Liver (tissue), 9 donors: ENCODE measurements around the gene SRGAP1. TPM values are rescaled to one million over a fixed set of nuclear protein-coding genes. Genes with fewer than 3 reads are reported as not detected.

Experiments used
- DNase-seq: peaks from one replicate; pipeline ENCODE4 v3.0.0-alpha.2; 2017; ENCODE audit warnings: low spot score
- H3K27ac ChIP-seq, 2 donors: one replicate each; pipeline ENCODE4 v1.7.0; 2013; ENCODE audit warnings: inconsistent platforms in 2 of 2, low read length in 2 of 2, control low read depth in 1 of 2, low read depth in 1 of 2, mild to moderate bottlenecking in 1 of 2
- H3K27me3 ChIP-seq, 4 donors: one replicate each; pipeline versions ENCODE4 v1.6.1 to v1.7.0; 2013; ENCODE audit warnings: low read length in 3 of 4, inconsistent platforms in 1 of 4, mild to moderate bottlenecking in 1 of 4, moderate library complexity in 1 of 4; ENCODE audit not compliant: control insufficient read depth in 4 of 4, insufficient read depth in 4 of 4
- H3K36me3 ChIP-seq, 4 donors: one replicate each; pipeline versions ENCODE4 v1.6.1 to v1.7.0; 2013; ENCODE audit warnings: low read length in 3 of 4, mild to moderate bottlenecking in 3 of 4, low read depth in 1 of 4, moderate library complexity in 1 of 4; ENCODE audit not compliant: control insufficient read depth in 4 of 4, insufficient read depth in 3 of 4
- H3K4me1 ChIP-seq, 4 donors: one replicate each; pipeline versions ENCODE4 v1.6.1 to v1.7.0; 2013; ENCODE audit warnings: low read length in 3 of 4, mild to moderate bottlenecking in 3 of 4, moderate library complexity in 1 of 4; ENCODE audit not compliant: control insufficient read depth in 4 of 4, insufficient read depth in 4 of 4
- H3K4me3 ChIP-seq, 3 donors: one replicate each; pipeline versions ENCODE4 v1.6.1 to v1.7.0; 2013; ENCODE audit warnings: low read length in 3 of 3, control low read depth in 1 of 3, low read depth in 1 of 3, mild to moderate bottlenecking in 1 of 3
- H3K9ac ChIP-seq, 2 donors: one replicate each; pipeline ENCODE4 v1.7.0; 2013; ENCODE audit warnings: low read length in 2 of 2, mild to moderate bottlenecking in 2 of 2, moderate library complexity in 2 of 2, control low read depth in 1 of 2, low read depth in 1 of 2
- H3K9me3 ChIP-seq, 4 donors: one replicate each; pipeline versions ENCODE4 v1.6.1 to v1.7.0; 2013; ENCODE audit warnings: low read length in 3 of 4; ENCODE audit not compliant: control insufficient read depth in 4 of 4
- ATF3 ChIP-seq: IDR thresholded peaks from 2 replicates; pipeline ENCODE4 v1.6.1; 2016; ENCODE audit warnings: antibody characterized with exemption
- EGR1 ChIP-seq, 2 donors: IDR thresholded peaks; 2 replicates each; pipeline ENCODE4 v1.6.1; 2016 to 2018; ENCODE audit warnings: antibody characterized with exemption in 2 of 2, low read depth in 2 of 2
- FOXA1 ChIP-seq: IDR thresholded peaks from 2 replicates; pipeline ENCODE4 v1.6.1; 2016; ENCODE audit warnings: antibody characterized with exemption
- FOXA2 ChIP-seq: IDR thresholded peaks from 2 replicates; pipeline ENCODE4 v1.6.1; 2016; ENCODE audit warnings: antibody characterized with exemption
- GABPA ChIP-seq, 2 donors: IDR thresholded peaks in 1 of 2; conservative IDR thresholded peaks in 1 of 2; 2 replicates each; pipeline ENCODE4 v1.6.1; 2016; ENCODE audit warnings: antibody characterized with exemption in 2 of 2, mild to moderate bottlenecking in 1 of 2, moderate library complexity in 1 of 2
- HNF4A ChIP-seq, 2 donors: conservative IDR thresholded peaks; 2 replicates each; pipeline ENCODE4 v1.6.1; 2016; ENCODE audit warnings: antibody characterized with exemption in 2 of 2, mild to moderate bottlenecking in 2 of 2
- HNF4G ChIP-seq: IDR thresholded peaks from 2 replicates; pipeline ENCODE4 v1.6.1; 2016; ENCODE audit warnings: antibody characterized with exemption
- JUND ChIP-seq, 2 donors: IDR thresholded peaks; 2 replicates each; pipeline ENCODE4 v1.6.1; 2016; ENCODE audit warnings: antibody characterized with exemption in 2 of 2
- RAD21 ChIP-seq, 2 donors: IDR thresholded peaks; 2 replicates each; pipeline ENCODE4 v1.6.1; 2016; ENCODE audit warnings: antibody characterized with exemption in 2 of 2, mild to moderate bottlenecking in 2 of 2
- SP1 ChIP-seq: IDR thresholded peaks from 2 replicates; pipeline ENCODE4 v1.6.1; 2018; ENCODE audit warnings: antibody characterized with exemption, mild to moderate bottlenecking
- YY1 ChIP-seq: IDR thresholded peaks from 2 replicates; pipeline ENCODE4 v1.6.1; 2016; ENCODE audit warnings: antibody characterized with exemption, mild to moderate bottlenecking
- WGBS: extraction: QIAGEN DNeasy Blood & Tissue Kit; methylation state at CpG from one replicate; pipeline ENCODE4 v1.1.7; 2013; 5-methylcytosine and 5-hydroxymethylcytosine counted together
- polyA plus RNA-seq, 2 donors: library from polyadenylated mRNA; stranded (reverse) in 1 of 2; unstranded in 1 of 2; fragments of 200-250 nt in 1 of 2; fragments of >200 nt in 1 of 2; fragmentation: Nextera tagmentation in 1 of 2; extraction: Ambion mirVana in 1 of 2; gene quantifications; one replicate each; pipeline versions ENCODE4 v1.2.1 to v1.2.3, GENCODE V29; 2013 to 2015
- total RNA-seq, 2 donors: library from RNA; depleted of rRNA; stranded (reverse); fragments of >200 nt; gene quantifications; one replicate each; pipeline ENCODE4 v1.2.3, GENCODE V29; 2014
- TF ChIP-seq, protein P1 (sequence below): IDR thresholded peaks from 2 replicates; pipeline ENCODE4 v1.6.1; 2016; ENCODE audit warnings: antibody characterized with exemption
- TF ChIP-seq, protein P2 (sequence below): IDR thresholded peaks from 2 replicates; pipeline ENCODE4 v1.6.1; 2016; ENCODE audit warnings: antibody characterized with exemption
- TF ChIP-seq, protein P3 (sequence below): fragments of 150-350 bp; IDR thresholded peaks from 2 replicates; pipeline ENCODE4 v1.5.1; 2017; ENCODE audit warnings: improper control_type of control experiment, low read depth, low read length; ENCODE audit not compliant: missing input control
- donor health status: healthy.
- donor health status: healthy.
- donor health status: healthy.
- donor health status: healthy.
- donor health status: healthy.

The SRGAP1 gene
- total and polyA plus RNA-seq, 4 donors: 0.28 to 1.3 (median 0.85) TPM

DNA sequence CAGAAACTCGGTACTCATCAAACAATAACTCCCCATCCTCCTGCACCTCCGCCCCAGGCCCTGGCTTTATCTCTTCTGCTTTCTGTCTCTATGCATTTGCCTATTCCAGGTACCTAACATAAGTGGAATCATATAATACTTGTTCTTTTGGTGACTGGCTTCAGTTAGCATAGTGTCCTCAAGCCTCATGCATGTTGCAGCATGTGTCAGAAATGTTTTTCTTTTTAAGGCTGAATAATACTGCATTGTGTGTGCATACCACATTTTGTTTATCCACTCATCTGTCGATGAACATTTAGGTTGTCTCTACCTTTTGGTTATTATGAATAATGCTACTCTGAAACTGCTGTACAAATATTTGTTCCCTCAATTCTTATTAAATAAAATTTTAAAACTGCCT is 260.5 kb downstream of the SRGAP1 start:
- Histone ChIP-seq H3K9ac (no peak overlapping the region), H3K27me3 (no peaks in the 10 kb centered on the region), H3K9me3 (no peaks in the 10 kb centered on the region), H3K4me3 (no peak overlapping the region), H3K36me3 (no peaks in the 10 kb centered on the region), H3K27ac (no peak overlapping the region), H3K4me1 (no peaks in the 10 kb centered on the region)
- DNase-seq: no peak
- WGBS: 93% methylated on average over 3 of the region's 3 CpGs
- TF ChIP-seq JUND (IDR thresholded peaks at IDR 0.05): no peak
- no peak for TF ChIP-seq EGR1 (IDR thresholded peaks at IDR 0.05; ENCODE audit: low read depth in 2 of 2)
- TF ChIP-seq, protein P1, sequence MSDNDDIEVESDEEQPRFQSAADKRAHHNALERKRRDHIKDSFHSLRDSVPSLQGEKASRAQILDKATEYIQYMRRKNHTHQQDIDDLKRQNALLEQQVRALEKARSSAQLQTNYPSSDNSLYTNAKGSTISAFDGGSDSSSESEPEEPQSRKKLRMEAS: no peak
- TF ChIP-seq YY1: no peak
- no peak for TF ChIP-seq FOXA2
- no peak for TF ChIP-seq SP1
- TF ChIP-seq RAD21 (IDR thresholded peaks at IDR 0.05): no peak
- TF ChIP-seq HNF4A (conservative IDR thresholded peaks at IDR 0.05): no peak
- no peak for TF ChIP-seq GABPA (IDR thresholded peaks at IDR 0.05 in 1 of 2, conservative IDR thresholded peaks at IDR 0.05 in 1 of 2)
- no peak for TF ChIP-seq ATF3
- no peak for TF ChIP-seq HNF4G
- TF ChIP-seq, protein P2, sequence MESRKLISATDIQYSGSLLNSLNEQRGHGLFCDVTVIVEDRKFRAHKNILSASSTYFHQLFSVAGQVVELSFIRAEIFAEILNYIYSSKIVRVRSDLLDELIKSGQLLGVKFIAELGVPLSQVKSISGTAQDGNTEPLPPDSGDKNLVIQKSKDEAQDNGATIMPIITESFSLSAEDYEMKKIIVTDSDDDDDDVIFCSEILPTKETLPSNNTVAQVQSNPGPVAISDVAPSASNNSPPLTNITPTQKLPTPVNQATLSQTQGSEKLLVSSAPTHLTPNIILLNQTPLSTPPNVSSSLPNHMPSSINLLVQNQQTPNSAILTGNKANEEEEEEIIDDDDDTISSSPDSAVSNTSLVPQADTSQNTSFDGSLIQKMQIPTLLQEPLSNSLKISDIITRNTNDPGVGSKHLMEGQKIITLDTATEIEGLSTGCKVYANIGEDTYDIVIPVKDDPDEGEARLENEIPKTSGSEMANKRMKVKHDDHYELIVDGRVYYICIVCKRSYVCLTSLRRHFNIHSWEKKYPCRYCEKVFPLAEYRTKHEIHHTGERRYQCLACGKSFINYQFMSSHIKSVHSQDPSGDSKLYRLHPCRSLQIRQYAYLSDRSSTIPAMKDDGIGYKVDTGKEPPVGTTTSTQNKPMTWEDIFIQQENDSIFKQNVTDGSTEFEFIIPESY: no peak
- TF ChIP-seq FOXA1: no peak

DNA sequence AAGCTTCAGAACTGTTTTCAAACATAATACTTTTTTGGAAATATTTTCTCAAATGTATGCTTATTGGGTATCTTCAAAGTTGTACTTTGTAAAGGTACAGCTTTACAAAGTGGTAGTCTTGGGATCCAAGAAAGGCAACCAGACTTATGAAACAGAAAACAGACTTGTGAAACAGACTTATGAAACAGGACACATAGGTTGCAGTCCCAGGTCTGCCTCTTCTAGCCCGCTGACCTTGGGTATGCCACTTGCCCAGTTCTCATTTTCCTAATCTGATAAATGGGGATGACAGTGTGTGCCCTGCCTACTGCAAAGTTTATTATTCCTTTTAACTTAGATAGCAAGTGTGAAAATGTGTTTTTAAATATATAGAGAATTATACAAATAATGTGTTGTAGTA is 263.3 kb downstream of the SRGAP1 start:
- no peak for DNase-seq
- WGBS: 93% methylated on average over 1 of the region's 1 CpG
- H3K4me1 ChIP-seq: no peaks in the 10 kb centered on the region
- H3K27me3 ChIP-seq: no peaks in the 10 kb centered on the region
- H3K9me3 ChIP-seq: no peaks in the 10 kb centered on the region
- H3K9ac ChIP-seq: no peak overlapping the region
- H3K27ac ChIP-seq: no peak overlapping the region
- TF ChIP-seq GABPA (IDR thresholded peaks at IDR 0.05 in 1 of 2, conservative IDR thresholded peaks at IDR 0.05 in 1 of 2): no peak
- TF ChIP-seq, protein P3, sequence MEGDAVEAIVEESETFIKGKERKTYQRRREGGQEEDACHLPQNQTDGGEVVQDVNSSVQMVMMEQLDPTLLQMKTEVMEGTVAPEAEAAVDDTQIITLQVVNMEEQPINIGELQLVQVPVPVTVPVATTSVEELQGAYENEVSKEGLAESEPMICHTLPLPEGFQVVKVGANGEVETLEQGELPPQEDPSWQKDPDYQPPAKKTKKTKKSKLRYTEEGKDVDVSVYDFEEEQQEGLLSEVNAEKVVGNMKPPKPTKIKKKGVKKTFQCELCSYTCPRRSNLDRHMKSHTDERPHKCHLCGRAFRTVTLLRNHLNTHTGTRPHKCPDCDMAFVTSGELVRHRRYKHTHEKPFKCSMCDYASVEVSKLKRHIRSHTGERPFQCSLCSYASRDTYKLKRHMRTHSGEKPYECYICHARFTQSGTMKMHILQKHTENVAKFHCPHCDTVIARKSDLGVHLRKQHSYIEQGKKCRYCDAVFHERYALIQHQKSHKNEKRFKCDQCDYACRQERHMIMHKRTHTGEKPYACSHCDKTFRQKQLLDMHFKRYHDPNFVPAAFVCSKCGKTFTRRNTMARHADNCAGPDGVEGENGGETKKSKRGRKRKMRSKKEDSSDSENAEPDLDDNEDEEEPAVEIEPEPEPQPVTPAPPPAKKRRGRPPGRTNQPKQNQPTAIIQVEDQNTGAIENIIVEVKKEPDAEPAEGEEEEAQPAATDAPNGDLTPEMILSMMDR: no peak
- no peak for TF ChIP-seq FOXA1
- no peaks in the 10 kb centered on the region for H3K36me3 ChIP-seq
- no peak overlapping the region for H3K4me3 ChIP-seq

DNA sequence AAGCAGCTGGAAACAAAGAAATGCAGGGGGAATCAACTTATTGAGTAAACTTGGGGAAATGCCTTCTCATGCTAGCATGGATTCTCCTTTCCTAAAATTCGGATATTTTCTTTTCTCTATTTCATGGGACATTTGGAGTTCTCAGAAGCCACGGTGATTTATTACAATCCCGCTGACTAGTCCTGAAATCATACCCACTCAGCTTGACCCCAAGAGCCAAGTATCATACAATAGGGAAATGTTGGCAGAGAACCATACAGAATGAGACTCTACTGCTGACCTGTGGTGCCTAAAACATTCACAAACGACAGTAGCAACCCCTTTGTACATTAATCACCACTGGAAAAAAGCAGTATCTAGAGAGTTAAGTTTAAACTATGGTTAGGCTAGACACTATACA is 265.2 kb downstream of the SRGAP1 start:
- Histone ChIP-seq H3K36me3 (no peaks in the 10 kb centered on the region), H3K9ac (no peak overlapping the region), H3K4me1 (no peaks in the 10 kb centered on the region), H3K9me3 (no peaks in the 10 kb centered on the region), H3K4me3 (no peak overlapping the region), H3K27me3 (no peaks in the 10 kb centered on the region), H3K27ac (no peak overlapping the region)
- TF ChIP-seq GABPA (IDR thresholded peaks at IDR 0.05 in 1 of 2, conservative IDR thresholded peaks at IDR 0.05 in 1 of 2) (no peak), EGR1 (IDR thresholded peaks at IDR 0.05; ENCODE audit: low read depth in 2 of 2) (no peak), JUND (IDR thresholded peaks at IDR 0.05) (no peak), HNF4G (no peak), SP1 (no peak)
- WGBS: 82% methylated on average over 4 of the region's 4 CpGs
- no peak for DNase-seq
